Measurements from ENCODE around the gene XPO6.

- TF ChIP-seq, protein P1, sequence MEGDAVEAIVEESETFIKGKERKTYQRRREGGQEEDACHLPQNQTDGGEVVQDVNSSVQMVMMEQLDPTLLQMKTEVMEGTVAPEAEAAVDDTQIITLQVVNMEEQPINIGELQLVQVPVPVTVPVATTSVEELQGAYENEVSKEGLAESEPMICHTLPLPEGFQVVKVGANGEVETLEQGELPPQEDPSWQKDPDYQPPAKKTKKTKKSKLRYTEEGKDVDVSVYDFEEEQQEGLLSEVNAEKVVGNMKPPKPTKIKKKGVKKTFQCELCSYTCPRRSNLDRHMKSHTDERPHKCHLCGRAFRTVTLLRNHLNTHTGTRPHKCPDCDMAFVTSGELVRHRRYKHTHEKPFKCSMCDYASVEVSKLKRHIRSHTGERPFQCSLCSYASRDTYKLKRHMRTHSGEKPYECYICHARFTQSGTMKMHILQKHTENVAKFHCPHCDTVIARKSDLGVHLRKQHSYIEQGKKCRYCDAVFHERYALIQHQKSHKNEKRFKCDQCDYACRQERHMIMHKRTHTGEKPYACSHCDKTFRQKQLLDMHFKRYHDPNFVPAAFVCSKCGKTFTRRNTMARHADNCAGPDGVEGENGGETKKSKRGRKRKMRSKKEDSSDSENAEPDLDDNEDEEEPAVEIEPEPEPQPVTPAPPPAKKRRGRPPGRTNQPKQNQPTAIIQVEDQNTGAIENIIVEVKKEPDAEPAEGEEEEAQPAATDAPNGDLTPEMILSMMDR (IDR thresholded peaks at IDR 0.05; ENCODE audit: poor library complexity, severe bottlenecking): no peak
- no peak for TF ChIP-seq POLR2AphosphoS5 (IDR thresholded peaks at IDR 0.05)
Observed at GRCh38 chr16:28105954-28106353, 105.8 kb downstream of the XPO6 start.
